ENCODE data around the gene SLC38A6. TPM values are rescaled to one million over a fixed set of nuclear protein-coding genes. Genes with fewer than 3 reads are reported as not detected.
A peak's percentile ranks its signal among the peaks of the same experiment; 100 is the strongest.

Gene SLC38A6
- 74.9 and 225 TPM in 2 replicates for total RNA-seq (ENCODE audit: low replicate concordance)

DNA sequence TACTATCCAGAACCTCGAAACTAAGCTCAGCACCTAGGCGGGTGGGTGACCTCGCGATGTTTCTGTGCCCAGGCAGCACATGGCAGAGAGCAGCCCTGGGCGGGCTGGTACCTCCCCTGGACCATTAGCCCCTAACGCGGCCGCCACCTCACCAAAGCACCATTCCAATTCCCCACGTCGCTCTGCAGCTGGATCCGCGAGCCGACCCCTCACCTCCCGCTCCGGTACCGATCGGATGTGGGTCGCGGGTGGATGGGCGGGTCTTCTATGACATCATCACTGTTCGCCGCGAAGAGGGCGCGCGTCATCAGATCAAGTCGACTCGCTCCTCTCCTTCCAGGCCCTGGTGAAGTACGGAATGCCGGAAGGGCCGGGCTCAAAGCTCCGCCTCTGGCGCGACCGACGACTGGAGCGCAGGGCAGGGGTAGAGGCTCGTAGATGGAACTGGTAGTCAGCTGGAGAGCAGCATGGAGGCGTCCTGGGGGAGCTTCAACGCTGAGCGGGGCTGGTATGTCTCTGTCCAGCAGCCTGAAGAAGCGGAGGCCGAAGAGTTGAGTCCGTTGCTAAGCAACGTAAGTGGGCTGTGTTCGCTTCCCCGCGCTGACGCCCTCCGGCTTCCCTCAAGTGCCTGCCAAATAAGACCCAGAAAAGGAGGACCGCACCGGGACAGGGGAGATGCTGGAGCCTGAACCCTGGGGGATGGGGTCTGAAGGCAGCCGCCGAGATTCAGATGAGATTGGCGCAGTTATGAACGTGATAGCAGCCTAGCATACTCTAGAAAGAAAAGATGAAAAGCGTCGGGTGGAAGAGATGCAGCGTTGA lies at the start of gene SLC38A6, which contains the start of gene TRMT5:
TSS of gene SLC38A6 (plus strand) at position 435 of the 822 bp plus-strand sequence. CDS start at position 468, 33 bp downstream.
TSS of gene TRMT5 (minus strand) at position 269 of the 822 bp plus-strand sequence. CDS start at position 163, 106 bp downstream.
- H3K4me3 ChIP-seq (ENCODE audit: low read depth, low read length), result peak within 1 kb of the TSS; percentile 87
- DNase-seq (ENCODE audit: low read depth), result peak; percentile 96
- TF ChIP-seq, protein P1, sequence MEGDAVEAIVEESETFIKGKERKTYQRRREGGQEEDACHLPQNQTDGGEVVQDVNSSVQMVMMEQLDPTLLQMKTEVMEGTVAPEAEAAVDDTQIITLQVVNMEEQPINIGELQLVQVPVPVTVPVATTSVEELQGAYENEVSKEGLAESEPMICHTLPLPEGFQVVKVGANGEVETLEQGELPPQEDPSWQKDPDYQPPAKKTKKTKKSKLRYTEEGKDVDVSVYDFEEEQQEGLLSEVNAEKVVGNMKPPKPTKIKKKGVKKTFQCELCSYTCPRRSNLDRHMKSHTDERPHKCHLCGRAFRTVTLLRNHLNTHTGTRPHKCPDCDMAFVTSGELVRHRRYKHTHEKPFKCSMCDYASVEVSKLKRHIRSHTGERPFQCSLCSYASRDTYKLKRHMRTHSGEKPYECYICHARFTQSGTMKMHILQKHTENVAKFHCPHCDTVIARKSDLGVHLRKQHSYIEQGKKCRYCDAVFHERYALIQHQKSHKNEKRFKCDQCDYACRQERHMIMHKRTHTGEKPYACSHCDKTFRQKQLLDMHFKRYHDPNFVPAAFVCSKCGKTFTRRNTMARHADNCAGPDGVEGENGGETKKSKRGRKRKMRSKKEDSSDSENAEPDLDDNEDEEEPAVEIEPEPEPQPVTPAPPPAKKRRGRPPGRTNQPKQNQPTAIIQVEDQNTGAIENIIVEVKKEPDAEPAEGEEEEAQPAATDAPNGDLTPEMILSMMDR (IDR thresholded peaks at IDR 0.05; ENCODE audit: insufficient read depth, low read length), result no peak

DNA sequence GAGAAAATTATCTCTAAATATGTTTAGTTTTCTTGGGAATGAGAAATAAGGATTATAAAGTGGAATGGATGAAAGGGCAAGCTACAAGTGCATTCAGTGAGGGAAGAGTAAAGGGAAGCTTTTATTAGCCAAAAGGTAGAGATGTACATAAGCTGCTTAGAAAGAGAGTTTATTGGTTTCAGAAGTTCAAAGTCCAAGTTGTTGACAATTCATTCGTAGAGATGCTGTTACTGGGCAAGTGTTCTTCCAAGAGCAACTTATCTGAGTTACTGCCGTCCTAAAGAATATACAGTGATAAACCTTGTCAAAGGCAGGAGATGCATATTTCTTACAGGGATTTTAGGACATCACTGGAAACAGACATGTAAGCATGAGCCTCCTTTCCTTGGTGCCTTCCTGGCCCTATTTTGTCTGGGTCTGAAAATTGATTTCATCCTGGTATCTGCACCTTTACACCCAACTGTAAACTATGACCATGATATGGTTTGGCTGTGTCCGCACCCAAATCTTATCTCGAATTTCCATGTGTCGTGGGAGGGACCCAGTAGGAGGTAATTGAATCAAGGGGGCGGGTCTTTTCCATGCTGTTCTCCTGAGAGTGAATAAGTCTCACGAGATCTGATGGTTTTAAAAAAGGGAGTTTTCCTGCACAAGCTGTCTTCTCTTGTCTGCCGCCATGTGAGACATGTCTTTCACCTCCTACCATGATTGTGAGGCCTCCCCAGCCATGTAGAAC lies 47.0 kb upstream of the SLC38A6 start:
- TF ChIP-seq, protein P1 (IDR thresholded peaks at IDR 0.05; ENCODE audit: insufficient read depth, low read length), result no peak
- DNase-seq (ENCODE audit: low read depth), result no peak

DNA sequence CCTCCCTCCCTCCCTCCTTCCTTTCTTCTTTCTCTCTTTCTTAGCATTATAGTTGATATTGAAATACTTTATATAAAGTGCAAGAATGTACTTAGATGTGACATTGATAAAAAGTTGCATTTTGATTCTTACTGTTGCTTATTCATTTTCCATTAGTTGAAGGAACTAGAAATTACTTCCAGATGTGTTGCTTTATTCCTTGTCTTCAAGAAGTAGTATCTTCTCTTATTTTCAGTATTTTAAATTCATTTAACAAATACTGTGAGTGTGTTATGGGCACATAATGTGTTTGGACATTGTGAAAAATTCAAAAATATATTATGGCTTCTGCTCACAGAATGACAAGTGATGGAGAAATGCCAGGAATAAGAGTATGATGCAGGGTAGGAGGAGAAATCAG lies 45.7 kb upstream of the SLC38A6 start:
- no peak for DNase-seq (ENCODE audit: low read depth)
- TF ChIP-seq, protein P1 (IDR thresholded peaks at IDR 0.05; ENCODE audit: insufficient read depth, low read length), result no peak
- H3K4me3 ChIP-seq (ENCODE audit: low read depth, low read length), result no peak overlapping the region

More for the DNA sequence above, 47.0 kb upstream of the SLC38A6 start:
- no peak overlapping the region for H3K4me3 ChIP-seq (ENCODE audit: low read depth, low read length)

DNA sequence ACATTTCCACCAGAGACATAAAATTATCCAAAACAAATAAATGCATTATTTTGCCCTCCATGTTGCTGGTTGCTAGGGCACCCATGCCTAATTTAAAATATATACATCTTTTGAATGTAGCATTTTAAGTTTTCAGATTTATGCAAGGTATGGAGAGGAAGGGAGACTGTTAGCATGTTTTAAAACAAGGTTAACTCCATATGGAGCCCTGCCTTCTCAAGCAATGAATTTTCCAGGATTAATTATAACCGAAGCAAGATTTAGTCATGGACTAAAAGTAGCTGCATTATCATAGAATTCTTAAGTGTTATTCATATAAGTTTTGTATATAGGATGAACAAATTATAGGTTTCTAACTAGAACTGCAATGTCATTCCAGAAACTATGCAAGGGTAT lies 37.4 kb upstream of the SLC38A6 start:
- TF ChIP-seq, protein P1 (IDR thresholded peaks at IDR 0.05; ENCODE audit: insufficient read depth, low read length), result no peak
- DNase-seq (ENCODE audit: low read depth), result no peak
- H3K4me3 ChIP-seq (ENCODE audit: low read depth, low read length), result no peak overlapping the region

DNA sequence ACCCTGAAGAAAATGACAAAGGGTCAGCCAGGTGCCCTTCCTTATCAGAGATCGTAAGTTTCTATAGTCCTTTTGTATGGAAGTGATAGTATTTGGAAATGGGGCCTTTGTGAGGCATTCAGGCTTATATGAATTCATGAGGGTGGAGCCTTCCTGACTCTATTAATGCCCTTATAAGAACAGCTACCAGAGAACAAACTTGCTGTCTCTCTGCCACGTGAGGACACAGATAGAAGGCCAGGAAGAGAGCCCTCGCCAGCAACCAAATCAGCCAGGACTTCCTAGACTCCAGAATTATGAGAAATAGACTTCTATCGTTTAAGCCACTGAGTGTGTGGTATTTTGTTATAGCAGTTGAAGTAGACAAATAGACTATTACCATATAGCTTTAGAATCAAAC lies 36.8 kb upstream of the SLC38A6 start:
- TF ChIP-seq, protein P1 (IDR thresholded peaks at IDR 0.05; ENCODE audit: insufficient read depth, low read length), result no peak
- no peak overlapping the region for H3K4me3 ChIP-seq (ENCODE audit: low read depth, low read length)
- no peak for DNase-seq (ENCODE audit: low read depth)

DNA sequence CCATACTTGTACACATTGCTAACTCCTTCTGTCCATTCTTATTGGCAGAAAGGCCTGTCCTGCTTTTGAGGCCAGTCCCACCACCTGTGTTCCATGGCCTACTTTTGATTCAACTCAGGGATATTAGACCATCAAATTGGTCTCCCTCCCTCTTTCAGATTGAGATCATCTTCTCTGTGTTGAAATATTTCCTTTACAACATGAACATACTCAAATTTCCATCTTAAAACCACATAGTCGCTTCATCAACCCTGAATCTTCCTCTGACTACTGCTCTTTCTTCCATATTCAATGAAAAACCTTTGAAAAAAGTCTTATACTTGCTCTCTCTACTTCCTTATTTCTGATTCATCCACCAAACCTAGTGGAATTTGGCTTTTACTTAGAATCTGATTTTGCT lies 35.1 kb upstream of the SLC38A6 start:
- no peak for DNase-seq (ENCODE audit: low read depth)
- H3K4me3 ChIP-seq (ENCODE audit: low read depth, low read length), result no peak overlapping the region
- TF ChIP-seq, protein P1 (IDR thresholded peaks at IDR 0.05; ENCODE audit: insufficient read depth, low read length), result no peak
